Lower leg skin (tissue), 4 donors: Measurements from ENCODE around the gene IFT122. TPM values are rescaled to one million over a fixed set of nuclear protein-coding genes. Genes with fewer than 3 reads are reported as not detected.

Experiments
- DNase-seq, 2 donors: peaks; one replicate each; pipeline ENCODE4 v3.0.0-alpha.2; 2019; ENCODE audit warnings: low spot score in 2 of 2
- H3K4me3 ChIP-seq: fragments of 200-600 bp; sonication (generic); 2 replicates; pipeline ENCODE4 v1.5.1; 2017; ENCODE audit warnings: mild to moderate bottlenecking, low read depth; ENCODE audit not compliant: poor library complexity, severe bottlenecking
- POLR2A ChIP-seq, 2 donors: fragments of 450-650 bp; IDR thresholded peaks; one replicate each; pipeline ENCODE4 v1.6.1; 2016 to 2017; ENCODE audit warnings: antibody characterized with exemption in 2 of 2, mild to moderate bottlenecking in 1 of 2, moderate library complexity in 1 of 2
- WGBS, 2 donors: methylation state at CpG; one replicate each; pipeline ENCODE4 v1.1.5; 2018; 5-methylcytosine and 5-hydroxymethylcytosine counted together
- intact Hi-C: fragments of 100-400 bp; cut with DNase I; formaldehyde crosslinking; loops from one replicate; pipeline ENCODE4 v1.15.0; 2023; ENCODE audit warnings: low total_unique reads
- total RNA-seq, 4 donors: library from RNA; depleted of rRNA; stranded (reverse); fragments of >200 nt; gene quantifications; one replicate each; pipeline ENCODE4 v1.1.0, GENCODE V29; 2016
- TF ChIP-seq, protein P1 (sequence below), 3 donors: fragments of 450-650 bp; IDR thresholded peaks; one replicate each; pipeline ENCODE4 v1.5.1; 2016; ENCODE audit warnings: antibody characterized with exemption in 3 of 3, mild to moderate bottlenecking in 3 of 3, moderate library complexity in 2 of 3

The IFT122 gene
- total RNA-seq, 4 donors from 2014 or later: 10.1 to 31.1 (median 22.5) TPM

DNA sequence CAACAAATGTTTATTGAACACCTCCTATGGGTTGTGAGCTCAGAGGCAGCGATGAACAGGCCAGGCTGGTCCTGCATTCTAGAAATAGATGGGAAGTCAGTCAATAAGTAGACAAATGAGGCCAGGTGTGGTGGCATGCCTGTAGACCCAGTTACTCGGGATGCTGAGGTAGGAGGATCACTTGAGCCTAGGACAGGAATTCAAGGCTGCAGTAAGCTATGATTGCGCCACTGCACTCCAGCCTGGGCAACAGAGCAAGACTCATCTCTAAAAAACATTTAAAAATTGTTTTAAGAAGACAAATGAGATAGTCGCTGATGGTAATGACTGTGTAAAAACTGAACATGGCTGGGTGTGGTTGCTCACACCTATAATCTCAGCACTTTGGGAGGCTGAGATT lies 84.1 kb downstream of the IFT122 start:
- H3K4me3 ChIP-seq: no peak overlapping the region
- no peak for DNase-seq
- TF ChIP-seq, protein P1, sequence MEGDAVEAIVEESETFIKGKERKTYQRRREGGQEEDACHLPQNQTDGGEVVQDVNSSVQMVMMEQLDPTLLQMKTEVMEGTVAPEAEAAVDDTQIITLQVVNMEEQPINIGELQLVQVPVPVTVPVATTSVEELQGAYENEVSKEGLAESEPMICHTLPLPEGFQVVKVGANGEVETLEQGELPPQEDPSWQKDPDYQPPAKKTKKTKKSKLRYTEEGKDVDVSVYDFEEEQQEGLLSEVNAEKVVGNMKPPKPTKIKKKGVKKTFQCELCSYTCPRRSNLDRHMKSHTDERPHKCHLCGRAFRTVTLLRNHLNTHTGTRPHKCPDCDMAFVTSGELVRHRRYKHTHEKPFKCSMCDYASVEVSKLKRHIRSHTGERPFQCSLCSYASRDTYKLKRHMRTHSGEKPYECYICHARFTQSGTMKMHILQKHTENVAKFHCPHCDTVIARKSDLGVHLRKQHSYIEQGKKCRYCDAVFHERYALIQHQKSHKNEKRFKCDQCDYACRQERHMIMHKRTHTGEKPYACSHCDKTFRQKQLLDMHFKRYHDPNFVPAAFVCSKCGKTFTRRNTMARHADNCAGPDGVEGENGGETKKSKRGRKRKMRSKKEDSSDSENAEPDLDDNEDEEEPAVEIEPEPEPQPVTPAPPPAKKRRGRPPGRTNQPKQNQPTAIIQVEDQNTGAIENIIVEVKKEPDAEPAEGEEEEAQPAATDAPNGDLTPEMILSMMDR (IDR thresholded peaks at IDR 0.05): no peak
- TF ChIP-seq POLR2A (IDR thresholded peaks at IDR 0.05): no peak
- intact Hi-C loops: no loop called here
- 85% methylated on average over 4 of the region's 4 CpGs for WGBS, 2 donors

- H3K4me3 ChIP-seq: no peak overlapping the region
- TF ChIP-seq, protein P1 (IDR thresholded peaks at IDR 0.05): no peak
- no peak for TF ChIP-seq POLR2A (IDR thresholded peaks at IDR 0.05)
- WGBS, 2 donors: 76 to 77% methylated on average over 8 of the region's 8 CpGs
- intact Hi-C loops: no loop called here
- DNase-seq: no peak
Observed at GRCh38 chr3:129525341-129525968, 85.4 kb downstream of the IFT122 start.

DNA sequence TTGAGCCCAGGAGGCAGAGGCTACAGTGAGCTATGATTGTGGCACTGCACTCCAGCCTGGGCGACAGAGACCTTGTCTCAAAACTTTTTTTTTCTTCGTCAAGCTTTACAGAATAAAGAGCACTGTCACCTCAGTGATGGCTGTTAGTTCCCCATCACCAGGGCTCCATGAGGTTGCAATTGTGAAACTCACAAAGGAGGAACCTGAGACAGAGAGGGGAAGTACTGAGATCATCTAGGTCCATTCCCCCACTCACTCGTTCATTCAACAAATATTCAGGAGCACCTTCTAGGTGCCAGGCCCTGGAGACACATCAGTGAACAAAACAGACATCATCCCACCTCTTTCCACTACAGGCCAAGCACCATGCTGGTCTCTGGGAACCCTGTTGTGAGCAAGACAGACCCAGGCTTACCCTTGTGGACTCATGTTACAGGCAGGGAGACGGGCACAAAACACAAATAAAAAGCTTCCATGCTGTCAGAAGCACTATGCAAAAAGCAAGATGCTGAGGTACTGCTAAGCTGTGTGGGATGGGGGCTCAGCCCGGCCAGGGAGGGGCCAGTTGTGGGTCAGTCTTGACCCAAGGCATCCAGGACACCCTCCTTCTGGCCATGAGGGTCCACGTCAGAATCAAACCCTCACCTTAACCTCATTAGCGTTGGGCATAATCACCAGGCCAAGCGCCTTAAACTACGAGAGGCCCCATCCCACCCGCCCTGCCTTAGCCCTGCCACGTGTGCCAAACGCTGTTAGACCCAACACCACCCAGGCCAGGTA lies 86.3 kb downstream of the IFT122 start:
- no peak for TF ChIP-seq POLR2A (IDR thresholded peaks at IDR 0.05)
- TF ChIP-seq, protein P1 (IDR thresholded peaks at IDR 0.05): no peak

GRCh38 chr3:129527262-129527661 lies 87.2 kb downstream of the IFT122 start:
- no peak overlapping the region for H3K4me3 ChIP-seq
- TF ChIP-seq, protein P1 (IDR thresholded peaks at IDR 0.05): no peak
- TF ChIP-seq POLR2A (IDR thresholded peaks at IDR 0.05): no peak
- WGBS, 2 donors: 90 to 92% methylated on average over 11 of the region's 11 CpGs
- intact Hi-C loops: no loop called here
- DNase-seq: no peak

More for the DNA sequence above, 86.3 kb downstream of the IFT122 start:
- WGBS, 2 donors: 68 to 79% methylated on average over 7 to 12 of the region's 12 CpGs
- no peak overlapping the region for H3K4me3 ChIP-seq
- DNase-seq: no peak
- intact Hi-C loops: no loop called here

DNA sequence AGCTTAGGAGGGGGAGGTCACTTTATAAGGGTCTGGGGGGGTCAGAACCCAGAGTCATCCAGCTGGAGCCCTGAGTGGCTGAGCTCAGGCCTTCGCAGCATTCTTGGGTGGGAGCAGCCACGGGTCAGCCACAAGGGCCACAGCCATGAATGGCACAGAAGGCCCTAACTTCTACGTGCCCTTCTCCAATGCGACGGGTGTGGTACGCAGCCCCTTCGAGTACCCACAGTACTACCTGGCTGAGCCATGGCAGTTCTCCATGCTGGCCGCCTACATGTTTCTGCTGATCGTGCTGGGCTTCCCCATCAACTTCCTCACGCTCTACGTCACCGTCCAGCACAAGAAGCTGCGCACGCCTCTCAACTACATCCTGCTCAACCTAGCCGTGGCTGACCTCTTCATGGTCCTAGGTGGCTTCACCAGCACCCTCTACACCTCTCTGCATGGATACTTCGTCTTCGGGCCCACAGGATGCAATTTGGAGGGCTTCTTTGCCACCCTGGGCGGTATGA lies 88.6 kb downstream of the IFT122 start, which contains the start of gene RHO:
TSS of gene RHO (plus strand) at position 51 of the 512 bp plus-strand sequence. CDS start at position 146, 95 bp downstream.
- 89 to 94% methylated on average over 18 of the region's 18 CpGs for WGBS, 2 donors
- TF ChIP-seq, protein P1 (IDR thresholded peaks at IDR 0.05): no peak
- no peak for TF ChIP-seq POLR2A (IDR thresholded peaks at IDR 0.05)
- intact Hi-C loops: no loop called here
- H3K4me3 ChIP-seq: no peak within 1 kb of the TSS
- no peak for DNase-seq
